Activated naive CD8-positive, alpha-beta T cell (primary cell): ENCODE data around the gene OR10A3.

Experiments
- H3K27ac Mint-ChIP-seq: one replicate; pipeline ENCODE4 v1.8.0; 2021; ENCODE audit warnings: mixed read lengths
- H3K27me3 Mint-ChIP-seq: one replicate; pipeline ENCODE4 v1.8.0; 2021; ENCODE audit warnings: mixed read lengths
- H3K36me3 Mint-ChIP-seq: one replicate; pipeline ENCODE4 v1.8.0; 2021; ENCODE audit warnings: mixed read lengths
- H3K4me1 Mint-ChIP-seq: one replicate; pipeline ENCODE4 v1.8.0; 2021; ENCODE audit warnings: low read depth, mixed read lengths
- H3K4me3 Mint-ChIP-seq: one replicate; pipeline ENCODE4 v1.8.0; 2021; ENCODE audit warnings: mild to moderate bottlenecking, mixed read lengths
- H3K9me3 Mint-ChIP-seq: one replicate; pipeline ENCODE4 v1.8.0; 2021; ENCODE audit warnings: low read depth, mixed read lengths

Gene OR10A3

DNA sequence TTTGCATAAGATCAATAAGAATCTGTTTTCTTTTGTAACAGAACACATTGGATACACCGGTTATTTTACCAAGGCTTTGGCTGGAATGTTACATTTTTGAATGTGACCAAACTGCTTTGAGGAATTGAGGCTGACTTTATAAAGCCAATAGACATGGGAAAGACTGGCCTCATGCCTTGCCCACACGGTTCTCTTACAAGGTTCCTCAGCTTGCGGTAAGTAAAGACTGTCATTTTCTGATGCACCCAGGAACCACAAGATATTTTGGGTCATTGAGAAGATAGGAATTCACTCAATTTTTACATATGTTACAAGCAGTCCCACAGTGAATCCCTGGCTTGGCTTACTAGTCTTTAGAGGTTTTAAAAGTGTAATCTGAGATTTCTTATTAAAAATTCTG is 34.4 kb downstream of the OR10A3 start:
- no peak overlapping the region for H3K4me3 Mint-ChIP-seq
- no peaks in the 10 kb centered on the region for H3K36me3 Mint-ChIP-seq
- no peaks in the 10 kb centered on the region for H3K4me1 Mint-ChIP-seq
- H3K27ac Mint-ChIP-seq = no peak overlapping the region
- peaks cover 7% of the 10 kb centered on the region for H3K27me3 Mint-ChIP-seq
- no peaks in the 10 kb centered on the region for H3K9me3 Mint-ChIP-seq

DNA sequence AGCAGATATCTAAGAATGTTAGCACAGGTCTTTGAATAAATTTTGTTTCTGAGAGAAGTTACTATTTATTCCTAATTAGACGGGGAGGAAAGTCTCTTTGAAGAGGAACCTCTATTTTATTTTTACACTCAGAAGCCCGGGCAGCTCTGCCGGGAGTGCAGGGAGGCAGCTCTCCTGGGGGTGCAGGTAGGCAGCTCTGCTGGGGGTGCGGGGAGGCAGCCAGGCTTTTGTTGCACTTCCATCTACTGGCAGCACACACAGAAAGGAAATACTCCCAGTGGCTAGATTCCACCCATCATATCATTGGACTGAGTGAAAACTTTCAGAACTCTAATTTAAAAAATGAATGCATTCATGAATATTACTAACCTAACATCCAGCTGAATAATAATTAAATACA is 35.0 kb downstream of the OR10A3 start:
- Mint-ChIP-seq H3K9me3 (no peaks in the 10 kb centered on the region), H3K4me3 (no peak overlapping the region), H3K27me3 (peaks cover 10% of the 10 kb centered on the region), H3K4me1 (no peaks in the 10 kb centered on the region), H3K27ac (no peak overlapping the region), H3K36me3 (no peaks in the 10 kb centered on the region)

DNA sequence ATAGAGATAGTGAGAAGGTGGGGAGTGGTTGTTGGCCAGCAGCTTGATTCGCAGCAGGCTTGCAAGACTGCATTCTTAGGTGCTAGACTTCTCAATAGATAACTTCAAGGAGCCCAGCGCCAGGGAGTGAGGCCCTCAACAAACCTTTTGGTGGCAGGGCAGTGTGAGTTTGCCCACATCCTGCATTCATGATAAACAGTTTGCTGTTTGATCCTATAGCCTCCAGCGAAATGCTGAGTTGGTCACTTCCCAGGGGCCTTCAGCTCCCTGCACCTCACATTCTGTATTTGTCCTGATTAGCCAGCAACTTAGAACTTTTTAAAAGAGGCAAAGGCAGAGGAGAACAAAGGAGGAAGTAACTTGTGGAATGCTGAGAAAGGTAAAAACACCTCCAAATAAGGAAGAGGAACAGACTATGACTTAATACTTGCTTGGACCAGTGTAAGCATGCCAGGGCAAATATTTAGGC is 35.5 kb downstream of the OR10A3 start:
- no peaks in the 10 kb centered on the region for H3K4me1 Mint-ChIP-seq
- H3K36me3 Mint-ChIP-seq = no peaks in the 10 kb centered on the region
- H3K27ac Mint-ChIP-seq = no peak overlapping the region
- peaks cover 10% of the 10 kb centered on the region for H3K27me3 Mint-ChIP-seq
- H3K4me3 Mint-ChIP-seq = no peak overlapping the region
- H3K9me3 Mint-ChIP-seq = no peaks in the 10 kb centered on the region

- H3K4me1 Mint-ChIP-seq = no peaks in the 10 kb centered on the region
- H3K27ac Mint-ChIP-seq = no peak overlapping the region
- H3K9me3 Mint-ChIP-seq = no peaks in the 10 kb centered on the region
- H3K36me3 Mint-ChIP-seq = no peaks in the 10 kb centered on the region
- H3K27me3 Mint-ChIP-seq = peaks cover 12% of the 10 kb centered on the region
- H3K4me3 Mint-ChIP-seq = no peak overlapping the region
Observed at GRCh38 chr11:7905549-7905948, 36.0 kb downstream of the OR10A3 start.

DNA sequence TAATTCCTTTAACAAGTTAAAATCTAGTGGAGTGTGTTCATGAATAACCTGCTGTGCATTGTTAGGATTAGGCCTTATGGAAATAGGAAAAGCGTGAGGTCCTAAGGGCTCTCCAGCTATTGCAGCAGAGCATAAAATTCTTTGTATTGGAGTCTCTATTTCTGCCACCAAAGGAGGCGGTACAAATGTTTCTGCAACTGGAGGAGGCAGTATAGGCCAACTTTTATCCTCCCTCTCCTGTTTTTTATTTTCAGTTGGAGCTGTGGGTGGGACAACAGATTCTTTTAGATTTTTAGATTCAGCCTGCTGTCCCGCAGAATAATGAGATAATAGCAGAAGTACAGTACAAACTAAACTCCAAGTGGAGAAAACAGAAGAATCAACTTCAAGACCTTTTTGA is 36.6 kb downstream of the OR10A3 start:
- H3K27ac Mint-ChIP-seq = no peak overlapping the region
- peaks cover 13% of the 10 kb centered on the region for H3K27me3 Mint-ChIP-seq
- no peak overlapping the region for H3K4me3 Mint-ChIP-seq
- H3K36me3 Mint-ChIP-seq = no peaks in the 10 kb centered on the region
- no peaks in the 10 kb centered on the region for H3K4me1 Mint-ChIP-seq
- no peaks in the 10 kb centered on the region for H3K9me3 Mint-ChIP-seq

DNA sequence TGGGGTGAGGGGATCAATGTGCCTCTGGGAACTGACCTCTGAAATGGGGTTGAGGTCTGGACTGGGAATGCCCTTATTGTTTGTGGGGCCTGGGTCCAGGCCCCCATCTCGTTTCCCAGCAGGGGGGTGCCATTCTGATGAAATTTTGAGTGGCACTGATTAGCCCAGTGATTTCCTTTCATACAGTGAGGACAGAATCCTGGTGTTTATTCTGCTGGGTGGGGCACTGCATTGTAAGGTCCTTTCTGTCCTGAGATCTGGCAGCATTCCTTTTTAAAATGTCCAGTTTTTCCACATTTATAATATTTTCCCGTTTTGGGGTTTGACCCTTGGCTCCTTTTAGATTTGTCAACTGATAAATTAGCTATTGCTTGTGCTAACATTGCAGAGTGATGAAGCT is 37.6 kb downstream of the OR10A3 start:
- H3K27me3 Mint-ChIP-seq = peaks cover 11% of the 10 kb centered on the region
- no peak overlapping the region for H3K27ac Mint-ChIP-seq
- H3K4me3 Mint-ChIP-seq = no peak overlapping the region
- H3K4me1 Mint-ChIP-seq = no peaks in the 10 kb centered on the region
- no peaks in the 10 kb centered on the region for H3K9me3 Mint-ChIP-seq
- H3K36me3 Mint-ChIP-seq = no peaks in the 10 kb centered on the region

DNA sequence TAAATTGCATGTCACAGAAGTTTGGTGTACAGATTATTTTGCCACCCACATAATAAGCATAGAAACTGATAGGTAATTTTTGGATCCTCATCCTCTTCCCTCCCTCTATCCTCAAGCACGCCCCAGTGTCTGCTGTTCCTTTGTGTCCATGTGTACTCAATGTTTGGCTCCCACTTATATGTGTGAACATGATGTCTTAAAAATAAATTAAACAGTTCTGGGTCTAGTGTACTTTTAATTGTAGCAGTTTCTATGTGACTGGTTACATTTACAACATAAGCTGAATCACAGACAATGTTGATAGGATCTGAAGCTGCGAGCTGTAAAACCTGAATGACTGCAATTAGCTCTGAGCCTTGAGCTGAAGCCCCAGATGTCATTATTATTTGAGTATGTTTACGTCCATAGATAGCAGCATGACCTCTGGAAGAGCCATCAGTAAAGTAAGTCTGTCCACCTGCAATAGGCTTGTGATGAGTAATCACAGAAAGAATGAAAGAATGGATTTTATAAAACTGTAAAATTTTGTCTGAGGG is 40.1 kb downstream of the OR10A3 start:
- Mint-ChIP-seq H3K4me3 (no peak overlapping the region), H3K27me3 (peaks cover 9% of the 10 kb centered on the region), H3K9me3 (no peaks in the 10 kb centered on the region), H3K36me3 (no peaks in the 10 kb centered on the region), H3K27ac (no peak overlapping the region), H3K4me1 (no peaks in the 10 kb centered on the region)

- peaks cover 7% of the 10 kb centered on the region for H3K27me3 Mint-ChIP-seq
- H3K9me3 Mint-ChIP-seq = no peaks in the 10 kb centered on the region
- no peak overlapping the region for H3K4me3 Mint-ChIP-seq
- no peaks in the 10 kb centered on the region for H3K4me1 Mint-ChIP-seq
- no peak overlapping the region for H3K27ac Mint-ChIP-seq
- no peaks in the 10 kb centered on the region for H3K36me3 Mint-ChIP-seq
Observed at GRCh38 chr11:7900686-7901085, 40.8 kb downstream of the OR10A3 start.

DNA sequence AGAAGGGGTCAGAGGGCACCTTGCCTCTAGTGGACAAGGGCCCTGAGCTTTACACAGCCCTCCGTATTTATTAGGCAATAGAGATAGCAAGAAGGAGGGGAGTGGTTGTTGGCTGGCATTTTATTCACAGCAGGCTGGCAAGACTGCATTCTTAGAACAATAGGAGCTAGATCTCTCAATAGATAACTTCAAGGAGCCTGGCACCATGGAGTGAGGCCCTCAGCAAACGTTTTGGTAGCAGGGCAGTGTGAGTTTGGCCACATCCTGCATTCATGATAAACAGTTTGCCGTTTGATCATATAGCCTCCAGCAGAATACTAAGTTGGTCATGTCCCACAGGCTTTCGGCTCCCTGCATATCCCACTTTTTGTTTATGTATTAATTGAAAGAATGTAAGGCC is 42.1 kb downstream of the OR10A3 start:
- no peaks in the 10 kb centered on the region for H3K36me3 Mint-ChIP-seq

GRCh38 chr11:7898666-7899283 is 42.7 kb downstream of the OR10A3 start:
- no peaks in the 10 kb centered on the region for H3K36me3 Mint-ChIP-seq
- no peaks in the 10 kb centered on the region for H3K4me1 Mint-ChIP-seq
- peaks cover 7% of the 10 kb centered on the region for H3K27me3 Mint-ChIP-seq
- H3K27ac Mint-ChIP-seq = no peak overlapping the region
- no peak overlapping the region for H3K4me3 Mint-ChIP-seq
- H3K9me3 Mint-ChIP-seq = no peaks in the 10 kb centered on the region

More for the DNA sequence above, 42.1 kb downstream of the OR10A3 start:
- H3K4me3 Mint-ChIP-seq = no peak overlapping the region
- peaks cover 7% of the 10 kb centered on the region for H3K27me3 Mint-ChIP-seq
- H3K4me1 Mint-ChIP-seq = no peaks in the 10 kb centered on the region
- H3K9me3 Mint-ChIP-seq = no peaks in the 10 kb centered on the region
- H3K27ac Mint-ChIP-seq = no peak overlapping the region

- H3K27me3 Mint-ChIP-seq = peaks cover 3% of the 10 kb centered on the region
- no peak overlapping the region for H3K27ac Mint-ChIP-seq
- H3K4me1 Mint-ChIP-seq = peaks cover 4% of the 10 kb centered on the region
- no peaks in the 10 kb centered on the region for H3K36me3 Mint-ChIP-seq
- no peak overlapping the region for H3K4me3 Mint-ChIP-seq
- H3K9me3 Mint-ChIP-seq = no peaks in the 10 kb centered on the region
Observed at GRCh38 chr11:7896009-7896785, 45.3 kb downstream of the OR10A3 start.

GRCh38 chr11:7894251-7894650 is 47.3 kb downstream of the OR10A3 start:
- H3K36me3 Mint-ChIP-seq = no peaks in the 10 kb centered on the region
- no peak overlapping the region for H3K4me3 Mint-ChIP-seq
- H3K9me3 Mint-ChIP-seq = no peaks in the 10 kb centered on the region
- H3K4me1 Mint-ChIP-seq = peaks cover 4% of the 10 kb centered on the region
- H3K27me3 Mint-ChIP-seq = no peaks in the 10 kb centered on the region
- no peak overlapping the region for H3K27ac Mint-ChIP-seq

DNA sequence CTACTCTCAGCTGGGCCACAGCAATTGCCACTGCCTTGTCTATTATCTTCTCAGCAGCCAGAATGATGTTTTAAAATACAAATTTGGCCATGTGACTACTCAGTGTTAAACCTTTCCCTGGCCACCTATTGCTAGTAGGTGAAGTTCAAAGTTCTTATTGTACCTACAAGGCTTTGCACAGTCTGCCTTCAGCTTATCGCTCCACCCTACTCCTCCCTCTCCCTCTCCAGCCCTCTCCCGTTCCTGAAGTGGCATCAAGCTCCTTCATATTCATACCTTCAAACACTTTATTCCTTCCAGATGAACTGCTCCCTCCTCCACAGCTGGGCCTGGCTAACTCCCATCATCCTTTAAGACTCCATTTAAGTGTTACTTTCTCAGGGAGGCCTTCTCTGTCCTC is 47.7 kb downstream of the OR10A3 start:
- Mint-ChIP-seq H3K27ac (no peak overlapping the region), H3K4me1 (peaks cover 4% of the 10 kb centered on the region), H3K4me3 (no peak overlapping the region), H3K27me3 (no peaks in the 10 kb centered on the region), H3K36me3 (no peaks in the 10 kb centered on the region), H3K9me3 (no peaks in the 10 kb centered on the region)

DNA sequence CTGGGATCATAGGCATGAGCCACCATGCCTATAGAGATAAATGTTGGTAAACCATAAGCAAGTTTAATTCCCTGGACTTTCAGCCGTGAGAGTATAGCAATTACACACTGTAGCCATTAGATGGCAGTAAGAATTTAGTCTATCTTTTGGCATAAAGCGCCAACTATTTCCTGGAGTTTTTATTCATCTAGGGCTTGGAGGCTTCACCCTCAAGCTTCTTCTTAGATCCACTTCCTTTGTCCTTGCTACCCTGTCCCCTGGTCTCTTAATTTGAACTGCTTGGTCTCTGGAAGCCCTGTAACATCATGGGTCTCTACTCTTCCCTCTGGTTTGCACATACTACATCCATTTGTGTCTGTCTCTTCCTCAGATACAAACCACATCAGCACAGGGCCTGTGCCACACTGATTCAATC is 48.7 kb downstream of the OR10A3 start:
- H3K4me1 Mint-ChIP-seq = peaks cover 4% of the 10 kb centered on the region
- no peaks in the 10 kb centered on the region for H3K36me3 Mint-ChIP-seq
- H3K27ac Mint-ChIP-seq = no peak overlapping the region
- H3K9me3 Mint-ChIP-seq = no peaks in the 10 kb centered on the region
- H3K4me3 Mint-ChIP-seq = no peak overlapping the region
- H3K27me3 Mint-ChIP-seq = no peaks in the 10 kb centered on the region

DNA sequence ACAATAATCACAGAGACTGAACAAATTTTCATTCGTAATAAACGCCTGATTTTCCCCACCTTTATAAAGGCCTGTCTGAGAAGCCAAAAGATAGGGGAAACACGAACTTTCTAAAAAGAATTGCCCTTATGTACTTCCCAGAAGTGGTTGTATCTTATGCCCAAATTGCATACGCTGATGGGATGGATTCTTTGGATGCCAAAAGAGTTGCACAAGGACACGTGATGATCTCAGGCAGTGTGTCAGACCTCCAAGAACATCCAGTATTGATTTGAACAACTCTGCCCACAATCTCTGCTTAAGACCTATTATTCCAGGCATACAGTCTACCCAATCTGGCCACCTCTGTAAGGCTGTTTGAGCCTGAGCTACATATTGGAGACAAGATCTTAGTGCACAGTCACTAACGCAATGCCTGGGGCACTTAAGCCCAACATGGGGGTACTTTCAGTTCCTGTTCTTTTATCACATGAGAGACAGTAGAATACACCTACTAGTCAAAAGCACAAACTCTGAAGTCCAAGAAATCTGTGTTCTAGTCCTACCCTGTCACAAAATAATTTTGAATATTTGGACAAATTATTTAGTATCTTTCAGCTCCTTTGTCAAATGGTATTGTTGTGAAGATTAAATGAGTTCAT is 49.3 kb downstream of the OR10A3 start:
- Mint-ChIP-seq H3K4me1 (peaks cover 4% of the 10 kb centered on the region), H3K27ac (no peak overlapping the region), H3K27me3 (no peaks in the 10 kb centered on the region), H3K36me3 (no peaks in the 10 kb centered on the region), H3K4me3 (no peak overlapping the region), H3K9me3 (no peaks in the 10 kb centered on the region)
